ENCODE measurements around the gene NTN3.

NTN3 gene

DNA sequence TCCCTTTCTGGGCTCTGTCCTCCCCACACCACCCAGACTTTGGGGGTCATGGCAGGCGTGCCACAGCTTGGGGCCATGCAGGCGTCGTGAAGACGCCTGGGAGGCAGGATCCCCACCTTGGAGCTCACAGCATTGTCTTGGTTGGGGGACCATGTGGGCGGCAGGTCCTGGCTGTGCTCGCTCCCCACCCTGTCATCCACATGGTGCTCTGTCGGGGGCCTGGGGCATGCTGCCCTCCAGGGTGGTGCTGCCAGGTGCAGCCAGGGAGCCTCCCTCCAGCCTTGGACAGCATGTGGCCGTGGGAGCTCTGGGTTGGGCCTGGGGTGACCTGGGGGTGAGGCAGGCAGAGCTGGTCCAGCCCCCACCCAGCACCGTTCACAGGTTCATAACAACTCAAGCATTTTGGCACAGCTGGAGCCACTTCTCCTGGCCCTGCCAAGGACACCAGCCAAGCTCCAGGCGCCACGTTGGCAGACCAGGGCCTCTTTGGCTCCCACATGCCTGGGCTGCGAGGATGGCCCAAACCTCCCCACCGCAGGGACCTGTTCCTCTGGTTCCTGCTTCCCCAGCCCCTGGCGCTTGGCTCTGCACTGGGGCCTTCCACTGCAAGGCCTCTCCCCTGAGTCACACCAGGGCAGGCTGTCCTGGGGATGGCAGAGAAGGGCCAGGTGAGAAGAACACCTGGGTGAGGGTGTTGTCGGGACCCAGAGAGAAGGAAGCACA lies 27.6 kb downstream of the NTN3 start:
- no peak overlapping the region for H2AFZ ChIP-seq (ENCODE audit: low read depth, low read length)
- peaks cover 11% of the 10 kb centered on the region for H3K4me1 ChIP-seq (ENCODE audit: insufficient read depth, low read length)
- peaks cover 30% of the 10 kb centered on the region for H4K20me1 ChIP-seq (ENCODE audit: insufficient read depth, low read length)
- H3K4me2 ChIP-seq (ENCODE audit: insufficient read depth, low read length) = no peak overlapping the region
- DNase-seq (no peak), ATAC-seq (ENCODE audit: insufficient read depth, low read depth) (no peak)
- H3K9ac ChIP-seq (ENCODE audit: low read depth, low read length) = no peak overlapping the region
- no peaks in the 10 kb centered on the region for H3K27me3 ChIP-seq (ENCODE audit: insufficient read depth, low read length, poor library complexity)
- H3K27ac ChIP-seq (ENCODE audit: low read length) = no peak overlapping the region
- H3K36me3 ChIP-seq (ENCODE audit: insufficient read depth, low read length) = peaks cover 61% of the 10 kb centered on the region
- H3K79me2 ChIP-seq (ENCODE audit: insufficient read depth, low read length) = 0 out of 2 replicates have a peak, but pooled peaks cover 3% of the 10 kb centered on the region
- H3K4me3 ChIP-seq (ENCODE audit: low read depth in 1 of 2, low read length in 2 of 2) = no peak overlapping the region
- TF ChIP-seq, protein P1, sequence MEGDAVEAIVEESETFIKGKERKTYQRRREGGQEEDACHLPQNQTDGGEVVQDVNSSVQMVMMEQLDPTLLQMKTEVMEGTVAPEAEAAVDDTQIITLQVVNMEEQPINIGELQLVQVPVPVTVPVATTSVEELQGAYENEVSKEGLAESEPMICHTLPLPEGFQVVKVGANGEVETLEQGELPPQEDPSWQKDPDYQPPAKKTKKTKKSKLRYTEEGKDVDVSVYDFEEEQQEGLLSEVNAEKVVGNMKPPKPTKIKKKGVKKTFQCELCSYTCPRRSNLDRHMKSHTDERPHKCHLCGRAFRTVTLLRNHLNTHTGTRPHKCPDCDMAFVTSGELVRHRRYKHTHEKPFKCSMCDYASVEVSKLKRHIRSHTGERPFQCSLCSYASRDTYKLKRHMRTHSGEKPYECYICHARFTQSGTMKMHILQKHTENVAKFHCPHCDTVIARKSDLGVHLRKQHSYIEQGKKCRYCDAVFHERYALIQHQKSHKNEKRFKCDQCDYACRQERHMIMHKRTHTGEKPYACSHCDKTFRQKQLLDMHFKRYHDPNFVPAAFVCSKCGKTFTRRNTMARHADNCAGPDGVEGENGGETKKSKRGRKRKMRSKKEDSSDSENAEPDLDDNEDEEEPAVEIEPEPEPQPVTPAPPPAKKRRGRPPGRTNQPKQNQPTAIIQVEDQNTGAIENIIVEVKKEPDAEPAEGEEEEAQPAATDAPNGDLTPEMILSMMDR (IDR thresholded peaks at IDR 0.05; ENCODE audit: borderline replicate concordance, extremely low read depth, low read length, poor library complexity, severe bottlenecking) = no peak
- no peak for TF ChIP-seq EZH2 (IDR thresholded peaks at IDR 0.05; ENCODE audit: borderline replicate concordance, low read depth, low read length, severe bottlenecking)
- no peaks in the 10 kb centered on the region for H3K9me3 ChIP-seq (ENCODE audit: insufficient read depth, low read length, severe bottlenecking)

DNA sequence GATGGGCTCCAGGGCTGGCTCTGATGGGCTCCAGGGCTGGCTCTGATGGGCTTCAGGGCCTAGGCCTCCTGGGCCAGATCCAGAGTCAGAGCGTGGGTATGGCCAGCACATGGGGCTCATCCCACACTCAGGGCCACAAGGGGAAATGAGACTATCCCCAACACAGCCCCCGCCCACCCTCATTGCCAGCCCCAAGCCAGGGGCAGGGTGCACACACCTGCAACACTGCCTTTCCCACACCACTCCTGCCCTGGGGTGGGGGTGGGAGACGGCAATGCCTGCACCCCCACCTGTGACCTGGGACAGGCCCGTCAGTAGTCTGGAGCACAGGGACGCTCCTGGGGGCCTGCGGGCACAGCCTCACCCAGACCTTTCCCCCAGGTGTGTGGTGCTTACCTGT lies 28.4 kb downstream of the NTN3 start:
- no peak overlapping the region for H3K9ac ChIP-seq (ENCODE audit: low read depth, low read length)
- H3K36me3 ChIP-seq (ENCODE audit: insufficient read depth, low read length) = peaks cover 61% of the 10 kb centered on the region
- no peak overlapping the region for H3K4me3 ChIP-seq (ENCODE audit: low read depth in 1 of 2, low read length in 2 of 2)
- ATAC-seq (ENCODE audit: insufficient read depth, low read depth) (no peak), DNase-seq (no peak)
- H2AFZ ChIP-seq (ENCODE audit: low read depth, low read length) = no peak overlapping the region
- peaks cover 29% of the 10 kb centered on the region for H4K20me1 ChIP-seq (ENCODE audit: insufficient read depth, low read length)
- peaks cover 11% of the 10 kb centered on the region for H3K4me1 ChIP-seq (ENCODE audit: insufficient read depth, low read length)
- H3K4me2 ChIP-seq (ENCODE audit: insufficient read depth, low read length) = no peak overlapping the region
- H3K79me2 ChIP-seq (ENCODE audit: insufficient read depth, low read length) = no peaks in the 10 kb centered on the region
- H3K9me3 ChIP-seq (ENCODE audit: insufficient read depth, low read length, severe bottlenecking) = no peaks in the 10 kb centered on the region
- no peak for TF ChIP-seq EZH2 (IDR thresholded peaks at IDR 0.05; ENCODE audit: borderline replicate concordance, low read depth, low read length, severe bottlenecking)
- TF ChIP-seq, protein P1 (IDR thresholded peaks at IDR 0.05; ENCODE audit: borderline replicate concordance, extremely low read depth, low read length, poor library complexity, severe bottlenecking) = no peak
- no peaks in the 10 kb centered on the region for H3K27me3 ChIP-seq (ENCODE audit: insufficient read depth, low read length, poor library complexity)
- H3K27ac ChIP-seq (ENCODE audit: low read length) = no peak overlapping the region

DNA sequence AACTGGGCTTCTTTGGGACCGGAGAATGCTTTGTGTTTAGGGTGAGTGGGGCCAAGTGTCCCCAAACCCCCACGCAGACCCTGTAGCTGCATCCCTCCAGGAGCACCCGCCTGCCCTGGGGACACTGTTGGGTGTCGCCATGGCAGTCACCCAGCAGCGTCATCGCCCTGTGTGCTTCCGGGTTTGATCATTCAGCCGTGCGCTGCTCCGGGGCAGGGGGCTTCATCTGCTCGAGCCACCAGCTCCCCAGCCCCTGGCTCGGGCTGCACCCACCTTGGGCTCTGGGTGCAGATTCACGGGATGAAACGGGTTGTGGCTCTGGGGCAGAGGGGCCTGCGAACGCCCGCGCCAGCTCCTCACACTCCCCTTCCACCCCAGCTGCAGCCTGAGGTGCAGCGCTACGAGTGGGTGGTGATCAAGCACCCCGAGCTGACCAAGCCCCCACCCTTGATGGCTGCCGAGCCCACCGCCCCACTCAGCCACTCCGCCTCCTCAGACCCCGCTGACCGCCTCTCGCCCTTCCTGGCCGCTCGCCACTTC lies 28.9 kb downstream of the NTN3 start:
- H3K9ac ChIP-seq (ENCODE audit: low read depth, low read length) = no peak overlapping the region
- DNase-seq (no peak), ATAC-seq (ENCODE audit: insufficient read depth, low read depth) (no peak)
- no peaks in the 10 kb centered on the region for H3K79me2 ChIP-seq (ENCODE audit: insufficient read depth, low read length)
- H3K4me1 ChIP-seq (ENCODE audit: insufficient read depth, low read length) = peaks cover 11% of the 10 kb centered on the region
- no peak overlapping the region for H3K4me3 ChIP-seq (ENCODE audit: low read depth in 1 of 2, low read length in 2 of 2)
- no peak overlapping the region for H3K27ac ChIP-seq (ENCODE audit: low read length)
- H3K27me3 ChIP-seq (ENCODE audit: insufficient read depth, low read length, poor library complexity) = no peaks in the 10 kb centered on the region
- TF ChIP-seq EZH2 (IDR thresholded peaks at IDR 0.05; ENCODE audit: borderline replicate concordance, low read depth, low read length, severe bottlenecking) = no peak
- TF ChIP-seq, protein P1 (IDR thresholded peaks at IDR 0.05; ENCODE audit: borderline replicate concordance, extremely low read depth, low read length, poor library complexity, severe bottlenecking) = no peak
- peaks cover 29% of the 10 kb centered on the region for H4K20me1 ChIP-seq (ENCODE audit: insufficient read depth, low read length)
- H3K4me2 ChIP-seq (ENCODE audit: insufficient read depth, low read length) = no peak overlapping the region
- H3K36me3 ChIP-seq (ENCODE audit: insufficient read depth, low read length) = peaks cover 61% of the 10 kb centered on the region
- H2AFZ ChIP-seq (ENCODE audit: low read depth, low read length) = no peak overlapping the region
- no peaks in the 10 kb centered on the region for H3K9me3 ChIP-seq (ENCODE audit: insufficient read depth, low read length, severe bottlenecking)
